Right lobe of liver (tissue), 4 donors: ENCODE measurements around the gene TMEM38B.

Experiments used
- POLR2A ChIP-seq: fragments of 450-650 bp; IDR thresholded peaks from one replicate; pipeline ENCODE4 v1.6.1; 2017; ENCODE audit warnings: antibody characterized with exemption, mild to moderate bottlenecking
- TF ChIP-seq, protein P1 (sequence below), 4 donors: fragments of 200-600 bp in 3 of 4; fragments of 450-650 bp in 1 of 4; IDR thresholded peaks; one replicate each; pipeline versions ENCODE4 v1.5.1 to v1.8.0; 2016 to 2022; ENCODE audit warnings: antibody characterized with exemption in 4 of 4, mild to moderate bottlenecking in 2 of 4
- donor health status: DM: no; HTN: no; CAD: no.
- donor health status: DM: no; HTN: no; CAD: no.
- donor health status: DM: no; HTN: yes; CAD: no.

DNA sequence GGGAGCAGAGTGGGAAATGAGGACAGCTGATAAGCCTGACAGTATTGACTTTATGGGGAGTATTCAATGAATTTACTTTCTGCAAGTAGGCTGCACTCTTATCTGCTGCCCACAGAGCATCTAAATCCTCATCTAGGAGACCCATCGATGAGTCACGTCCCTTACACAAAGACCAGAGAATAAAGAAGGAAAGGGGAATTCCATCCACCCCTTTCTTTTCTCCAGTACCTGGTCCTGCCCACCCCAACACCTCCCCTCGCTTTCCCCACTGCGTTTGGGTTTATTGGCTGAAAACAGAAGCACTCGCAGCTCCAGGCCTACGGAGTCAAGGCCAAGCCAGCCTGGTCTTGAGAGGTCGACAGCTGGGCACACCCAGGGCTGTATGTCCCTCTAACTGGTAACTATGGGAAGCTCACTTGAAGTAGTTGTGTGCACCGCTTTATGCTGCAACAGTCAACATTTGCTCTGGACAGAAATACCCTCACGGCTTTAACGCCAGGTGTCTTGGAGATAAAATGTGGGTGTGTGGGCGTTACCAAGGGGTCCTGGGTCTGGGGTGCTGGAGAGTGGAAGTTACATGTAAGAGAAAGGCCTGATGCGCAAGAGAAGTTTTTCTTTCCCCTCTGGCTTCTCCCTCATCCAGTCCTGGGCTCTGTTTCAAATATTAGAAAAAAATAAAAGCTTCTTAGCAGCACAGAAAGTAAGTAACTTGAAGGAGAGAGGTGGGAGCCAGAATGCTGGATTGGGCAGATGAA is 46.6 kb upstream of the TMEM38B start:
- TF ChIP-seq, protein P1, sequence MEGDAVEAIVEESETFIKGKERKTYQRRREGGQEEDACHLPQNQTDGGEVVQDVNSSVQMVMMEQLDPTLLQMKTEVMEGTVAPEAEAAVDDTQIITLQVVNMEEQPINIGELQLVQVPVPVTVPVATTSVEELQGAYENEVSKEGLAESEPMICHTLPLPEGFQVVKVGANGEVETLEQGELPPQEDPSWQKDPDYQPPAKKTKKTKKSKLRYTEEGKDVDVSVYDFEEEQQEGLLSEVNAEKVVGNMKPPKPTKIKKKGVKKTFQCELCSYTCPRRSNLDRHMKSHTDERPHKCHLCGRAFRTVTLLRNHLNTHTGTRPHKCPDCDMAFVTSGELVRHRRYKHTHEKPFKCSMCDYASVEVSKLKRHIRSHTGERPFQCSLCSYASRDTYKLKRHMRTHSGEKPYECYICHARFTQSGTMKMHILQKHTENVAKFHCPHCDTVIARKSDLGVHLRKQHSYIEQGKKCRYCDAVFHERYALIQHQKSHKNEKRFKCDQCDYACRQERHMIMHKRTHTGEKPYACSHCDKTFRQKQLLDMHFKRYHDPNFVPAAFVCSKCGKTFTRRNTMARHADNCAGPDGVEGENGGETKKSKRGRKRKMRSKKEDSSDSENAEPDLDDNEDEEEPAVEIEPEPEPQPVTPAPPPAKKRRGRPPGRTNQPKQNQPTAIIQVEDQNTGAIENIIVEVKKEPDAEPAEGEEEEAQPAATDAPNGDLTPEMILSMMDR (IDR thresholded peaks at IDR 0.05): no peak
- no peak for TF ChIP-seq POLR2A
